HepG2 (cell line): ENCODE results near the gene SNRNP48. TPM values are rescaled to one million over a fixed set of nuclear protein-coding genes. Genes with fewer than 3 reads are reported as not detected.

Experiments used
- GATA4 ChIP-seq: sonication (generic); IDR thresholded peaks from 2 replicates; pipeline ENCODE4 v1.6.1; 2016; ENCODE audit warnings: antibody characterized with exemption, low read depth, borderline replicate concordance
- GMEB2 ChIP-seq: IDR thresholded peaks from 2 replicates; pipeline ENCODE4 v1.6.1; 2016; ENCODE audit warnings: missing biosample characterization, missing genetic modification reagents, low read depth
- HNF1B ChIP-seq: sonication (generic); formaldehyde crosslinking; IDR thresholded peaks from 2 replicates; pipeline ENCODE4 v1.5.1; 2020; ENCODE audit warnings: mild to moderate bottlenecking, moderate library complexity, missing genetic modification reagents
- HOXA7 ChIP-seq: sonication (generic); formaldehyde crosslinking; IDR thresholded peaks from 2 replicates; pipeline ENCODE4 v1.8.1; 2022; ENCODE audit warnings: mild to moderate bottlenecking, missing genetic modification reagents, moderate library complexity
- MED8 ChIP-seq: sonication (generic); formaldehyde crosslinking; IDR thresholded peaks from 2 replicates; pipeline ENCODE4 v1.8.1; 2023; ENCODE audit warnings: mild to moderate bottlenecking, missing genetic modification reagents; ENCODE audit not compliant: insufficient replicate concordance
- MLLT10 ChIP-seq: sonication (generic); formaldehyde crosslinking; IDR thresholded peaks from 2 replicates; pipeline ENCODE4 v1.4.0; 2020; ENCODE audit warnings: missing genetic modification reagents
- MLXIP ChIP-seq: sonication (generic); formaldehyde crosslinking; IDR thresholded peaks from 2 replicates; pipeline ENCODE4 v1.9.0; 2021; ENCODE audit warnings: missing genetic modification reagents, borderline replicate concordance
- TARDBP ChIP-seq: sonication (generic); formaldehyde crosslinking; IDR thresholded peaks from 2 replicates; pipeline ENCODE4 v1.8.0; 2022; ENCODE audit warnings: mild to moderate bottlenecking, missing genetic modification reagents
- TFDP1 ChIP-seq: IDR thresholded peaks from 2 replicates; pipeline ENCODE4 v1.6.1; 2016; ENCODE audit warnings: missing compliant biosample characterization, missing genetic modification reagents, borderline replicate concordance
- THAP8 ChIP-seq: sonication (generic); formaldehyde crosslinking; IDR thresholded peaks from 2 replicates; pipeline ENCODE4 v1.5.1; 2020; ENCODE audit warnings: missing genetic modification reagents, mild to moderate bottlenecking, borderline replicate concordance
- ZNF276 ChIP-seq: sonication (generic); formaldehyde crosslinking; IDR thresholded peaks from 2 replicates; pipeline ENCODE4 v1.4.0; 2020; ENCODE audit warnings: mild to moderate bottlenecking, low read depth, missing genetic modification reagents
- ZNF331 ChIP-seq: sonication (generic); formaldehyde crosslinking; IDR thresholded peaks from 2 replicates; pipeline ENCODE4 v1.4.0; 2020; ENCODE audit warnings: missing genetic modification reagents
- ZNF484 ChIP-seq: sonication (generic); formaldehyde crosslinking; IDR thresholded peaks from 2 replicates; pipeline ENCODE4 v1.5.1; 2020; ENCODE audit warnings: mild to moderate bottlenecking, low read depth, missing genetic modification reagents, borderline replicate concordance
- ZNF687 ChIP-seq: sonication (generic); formaldehyde crosslinking; IDR thresholded peaks from 2 replicates; pipeline ENCODE4 v1.5.1; 2020; ENCODE audit warnings: mild to moderate bottlenecking, missing genetic modification reagents, moderate library complexity
- ZNF75D ChIP-seq: sonication (generic); formaldehyde crosslinking; IDR thresholded peaks from 2 replicates; pipeline ENCODE4 v1.8.1; 2023; ENCODE audit warnings: missing genetic modification reagents, mild to moderate bottlenecking, borderline replicate concordance
- polyA plus RNA-seq, 8 experiments: library from polyadenylated mRNA; depleted of rRNA in 3 of 8; stranded (reverse) in 7 of 8; unstranded in 1 of 8; fragments of >200 nt; fragmentation: Illumina TruSeq in 4 of 8; extraction: Trizol in 4 of 8; gene quantifications; 2 replicates each; pipeline versions ENCODE4 v1.2.1 to v1.2.3, GENCODE V29; 2011 to 2016; ENCODE audit warnings: low read depth in 4 of 8, missing spikeins in 1 of 8, mixed read lengths in 1 of 8; ENCODE audit not compliant: insufficient read depth in 1 of 8
- total RNA-seq, 5 experiments: library from RNA; depleted of rRNA; stranded (reverse); fragments of >200 nt; fragmentation: Illumina TruSeq; extraction: Trizol; gene quantifications; 2 replicates each; pipeline ENCODE4 v1.2.3, GENCODE V29; 2016; ENCODE audit warnings: low read depth in 1 of 5

SNRNP48 gene
- total and polyA plus RNA-seq, 2 of the 13 experiments (the other 11 are each of a cell fraction or from before 2014, with no cell fraction given), result 17.5 to 47.5 TPM

- TF ChIP-seq TFDP1 (CRISPR knock-in tag) (no peak), ZNF75D (no peak), THAP8 (no peak), ZNF687 (CRISPR knock-in tag) (no peak), ZNF276 (CRISPR knock-in tag) (no peak), GATA4 (no peak), MLLT10 (CRISPR knock-in tag) (no peak), MLXIP (no peak), GMEB2 (CRISPR knock-in tag) (no peak), HOXA7 (no peak), ZNF484 (CRISPR knock-in tag) (no peak), HNF1B (no peak), ZNF331 (CRISPR knock-in tag) (no peak), TARDBP (no peak), MED8 (CRISPR knock-in tag) (no peak)
Observed at GRCh38 chr6:7550433-7550801, 39.6 kb upstream of the SNRNP48 start (continued).
